COLO668 (cell line): ENCODE measurements around the gene WDR33.
"Not testable (repeated sequence)": the region's sequence is repeated elsewhere in the genome, so short reads cannot be mapped to it uniquely, and the experiment has no call there.

ENCODE experiments used
- DNase-seq: peaks from one replicate; lab custom pipeline; 2025; ENCODE audit not compliant: unreplicated experiment; lab: John Stamatoyannopoulos, UW

WDR33 gene

DNA sequence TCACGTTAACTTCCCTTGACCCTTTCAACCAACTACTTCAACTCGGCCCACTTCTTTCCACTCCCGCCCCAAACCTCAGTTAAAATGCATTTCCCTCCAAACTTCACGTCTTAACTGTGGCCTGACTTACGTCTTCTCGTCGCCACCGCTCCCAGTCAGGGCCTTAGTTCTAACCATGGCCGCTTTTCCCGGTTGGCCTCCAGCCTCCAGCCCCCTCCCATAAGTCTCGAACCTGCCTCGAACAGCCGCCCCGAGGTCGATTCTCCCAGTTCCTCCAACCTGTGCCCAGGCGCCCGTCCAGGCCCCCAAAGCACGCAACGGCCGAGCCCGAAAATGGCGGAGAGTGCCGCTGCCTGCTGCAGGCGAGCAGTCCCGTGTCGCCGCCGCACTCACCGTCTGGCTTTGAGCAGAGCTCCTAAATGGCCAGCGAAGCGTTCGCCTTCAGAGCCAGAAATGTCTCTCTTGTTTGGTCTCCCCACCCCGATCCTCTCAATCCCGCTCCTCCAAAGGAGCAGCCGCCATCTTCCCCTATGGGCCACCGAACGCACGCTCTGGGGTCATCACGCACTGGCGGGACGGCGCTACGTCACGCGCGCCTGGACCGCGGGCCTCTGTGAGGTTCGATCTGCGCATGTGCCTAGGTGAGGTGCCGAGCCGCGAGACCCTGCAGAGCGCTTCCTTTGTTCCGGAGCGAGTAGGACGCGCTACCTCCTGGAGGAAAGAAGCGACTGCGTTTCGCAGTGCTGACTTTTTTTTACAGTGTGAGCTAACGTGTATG, at the start of gene WDR33:
Gene WDR33 (minus strand): TSS at position 553 of the 778 bp plus-strand sequence. CDS start 40,190 bp downstream, outside the sequence.
- DNase-seq, result peak; percentile 96

DNA sequence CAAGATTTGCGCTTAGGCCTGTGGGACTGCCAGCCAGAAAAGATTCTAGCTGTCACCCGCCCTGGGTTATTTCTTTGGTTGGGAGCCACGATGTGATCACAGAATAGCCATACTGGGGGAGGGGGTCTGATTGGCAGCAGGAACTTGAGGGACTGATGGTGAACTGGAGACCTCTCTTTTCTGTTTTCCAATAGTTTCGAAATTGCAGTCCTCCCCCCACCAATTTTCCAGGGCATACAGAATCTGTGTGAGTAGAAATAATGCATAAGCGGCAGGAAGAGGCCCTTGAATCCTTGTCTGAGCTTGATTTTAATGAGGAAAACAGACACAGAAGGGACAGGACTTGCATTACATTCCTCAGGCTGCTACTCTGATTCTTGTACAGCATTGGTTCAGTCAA, 49.2 kb upstream of the WDR33 start:
- DNase-seq, result no peak

DNA sequence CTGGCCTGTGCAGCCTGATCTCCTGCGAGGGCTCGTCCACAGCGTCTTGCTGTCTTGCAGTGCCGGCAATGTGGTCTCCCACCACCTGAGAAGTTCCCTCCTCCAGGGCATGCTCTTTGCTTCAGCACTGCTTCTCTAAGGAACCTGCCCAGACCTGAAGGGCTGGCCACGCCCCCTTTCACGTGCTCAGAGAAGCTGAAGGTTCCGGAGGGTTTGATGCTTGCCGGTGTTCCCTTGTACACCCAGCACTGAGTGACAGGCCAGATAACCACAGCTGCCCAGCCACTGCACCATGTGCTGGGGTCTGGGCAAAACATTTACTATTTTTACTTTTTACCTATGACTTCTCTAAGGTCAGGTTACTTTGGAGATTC, 48.7 kb upstream of the WDR33 start:
- DNase-seq, result peak; percentile 28

DNA sequence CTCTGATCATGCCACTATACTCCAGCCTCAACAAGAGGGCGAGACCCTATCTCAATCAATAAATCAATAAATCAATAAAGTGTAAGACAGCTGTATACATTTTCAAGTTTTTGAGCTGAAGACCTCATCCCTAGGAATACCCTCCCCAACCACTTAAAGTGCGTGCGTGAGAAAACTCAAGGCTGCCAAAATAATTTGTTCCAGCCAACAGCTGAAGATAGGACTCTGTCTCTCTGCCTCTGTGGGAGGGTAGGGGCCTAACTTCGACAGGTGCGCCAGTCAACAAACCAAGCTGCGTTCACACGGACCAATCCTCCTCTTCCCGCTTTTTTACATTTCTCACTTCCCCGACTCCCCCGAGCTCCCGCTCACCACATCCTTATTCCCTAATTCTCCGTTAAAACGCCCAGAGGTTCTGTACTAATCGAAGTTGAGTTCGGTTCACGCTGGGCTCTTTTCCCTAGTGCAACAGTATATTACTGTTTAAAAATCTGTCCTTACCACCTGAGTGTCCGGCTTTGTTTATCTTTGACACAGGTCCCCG, 46.4 kb upstream of the WDR33 start:
- peak; percentile 38 for DNase-seq

DNA sequence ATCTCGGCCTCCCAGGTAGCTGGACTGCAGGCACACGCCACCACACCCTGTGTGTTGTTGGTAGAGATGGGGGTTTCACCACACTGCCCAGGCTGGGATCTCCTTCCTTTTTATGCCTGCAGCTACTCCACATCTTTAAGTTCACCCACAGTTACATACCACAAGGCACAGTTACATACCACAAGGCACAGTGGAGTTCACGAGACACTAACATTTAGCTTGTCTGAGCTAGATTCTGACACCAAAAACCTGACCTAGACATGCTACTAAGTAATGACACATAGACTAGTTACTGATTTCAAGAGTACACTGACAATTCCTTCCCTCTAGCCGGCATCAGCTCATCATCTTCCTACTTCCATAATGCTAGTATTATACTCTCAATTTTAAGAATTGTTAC, 42.7 kb upstream of the WDR33 start:
- no peak for DNase-seq

DNA sequence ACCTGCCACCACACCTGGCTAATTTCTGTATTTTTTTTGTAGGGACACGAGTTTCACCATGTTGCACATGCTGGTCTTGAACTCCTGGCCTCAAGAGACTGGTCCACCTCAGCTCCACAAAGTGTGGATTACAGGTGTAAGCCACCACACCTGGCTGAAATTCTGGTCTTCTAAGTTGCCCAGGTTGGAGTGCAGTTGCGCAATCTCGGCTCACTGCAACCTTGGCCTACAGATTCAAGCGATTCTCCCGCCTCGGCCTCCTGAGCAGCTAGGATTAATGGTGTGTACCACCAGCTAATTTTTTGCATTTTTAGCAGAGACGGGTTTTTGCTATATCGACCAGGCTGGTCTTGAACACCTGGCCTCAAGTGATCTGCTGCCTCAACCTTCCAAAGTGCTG, 41.4 kb upstream of the WDR33 start:
- DNase-seq, result no peak

DNA sequence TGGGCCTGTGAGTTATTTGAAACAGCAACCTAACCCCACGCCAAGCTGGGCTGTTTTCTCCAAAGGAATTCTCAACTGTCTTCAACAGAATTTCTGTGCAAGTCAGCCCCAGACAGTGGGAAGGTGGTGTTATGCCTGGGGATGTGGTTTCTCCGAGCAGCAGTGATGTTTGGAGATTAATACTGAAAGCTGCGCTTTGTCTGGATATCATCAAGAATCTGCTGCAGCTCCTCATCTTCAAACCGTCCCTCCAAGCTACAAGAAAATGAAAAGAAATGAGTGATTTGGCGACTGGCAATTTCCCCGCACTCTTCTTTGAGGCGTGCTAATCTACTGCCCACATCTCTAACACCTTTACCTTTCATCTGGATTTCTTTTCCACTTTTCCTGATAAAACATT, 37.0 kb upstream of the WDR33 start:
- no peak for DNase-seq

DNA sequence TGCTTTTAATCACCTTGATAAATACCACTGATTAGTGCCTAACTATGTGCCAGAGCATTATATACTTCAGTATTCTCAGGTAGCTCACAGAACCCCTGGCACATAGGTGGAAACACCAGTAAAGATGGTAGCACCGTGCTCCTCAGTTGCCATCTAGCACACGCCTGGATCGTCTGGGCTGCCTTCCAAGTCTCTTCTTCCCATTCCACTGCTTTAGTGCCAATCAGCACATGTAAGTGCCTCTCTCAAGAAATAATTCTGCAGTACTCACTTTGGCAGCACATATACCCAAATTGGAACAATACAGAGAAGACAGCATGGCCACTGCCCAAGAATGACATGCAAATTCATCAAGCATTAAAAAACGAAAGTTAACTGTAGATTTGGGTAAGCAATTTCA, 34.0 kb upstream of the WDR33 start:
- DNase-seq, result no peak

DNA sequence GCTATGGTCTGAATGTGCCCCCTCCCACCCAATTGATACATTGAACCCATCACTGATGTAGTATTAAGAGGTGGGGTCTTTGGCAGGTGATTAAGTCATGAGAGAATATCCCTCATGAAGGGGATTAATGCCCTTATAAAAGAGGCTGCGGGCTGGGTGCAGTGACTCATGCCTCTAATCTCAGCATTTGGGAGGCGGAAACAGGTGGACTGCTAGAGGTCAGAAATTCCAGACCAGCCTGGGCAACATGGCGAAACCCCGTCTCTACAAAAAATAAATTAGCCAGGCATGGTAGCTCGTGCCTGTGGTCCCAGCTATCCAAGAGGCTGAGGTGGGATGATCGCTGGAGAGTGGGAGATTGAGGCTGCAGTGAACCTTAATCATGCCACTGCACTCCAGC, 32.7 kb upstream of the WDR33 start:
- no peak for DNase-seq

DNA sequence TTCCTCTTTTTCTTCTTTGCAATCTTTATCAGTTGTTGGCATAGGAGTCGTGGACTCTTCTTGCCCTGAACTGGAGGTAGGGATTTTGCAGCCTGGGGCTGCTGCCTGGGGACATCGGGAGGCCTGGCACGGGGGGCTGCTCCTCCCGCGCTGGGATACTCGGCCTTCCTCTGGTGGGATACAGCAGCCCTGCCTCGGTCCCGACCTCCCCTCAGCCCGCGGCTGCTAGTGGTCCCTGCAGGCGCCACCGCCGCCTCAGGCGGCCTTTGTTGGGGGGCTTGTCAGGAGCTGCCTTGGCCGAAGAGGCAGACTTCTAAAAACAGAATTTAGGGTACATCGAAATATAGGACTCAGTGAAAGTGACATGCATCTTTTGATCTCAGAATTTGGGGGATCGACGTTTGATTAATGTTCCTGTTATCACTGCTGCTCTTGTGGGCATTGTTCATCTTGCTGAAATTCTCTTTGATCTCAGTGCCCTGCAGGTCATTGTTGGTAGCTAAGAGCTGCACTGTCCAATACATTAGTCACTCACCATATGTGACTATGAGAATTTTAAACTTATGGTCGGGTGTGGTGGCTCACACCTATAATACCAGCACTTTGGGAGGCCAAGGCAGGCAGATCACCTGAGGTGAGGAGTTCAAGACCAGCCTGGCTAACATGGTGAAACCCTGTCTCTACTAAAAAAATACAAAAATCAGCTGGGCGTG, 30.7 kb upstream of the WDR33 start:
- no peak for DNase-seq

DNA sequence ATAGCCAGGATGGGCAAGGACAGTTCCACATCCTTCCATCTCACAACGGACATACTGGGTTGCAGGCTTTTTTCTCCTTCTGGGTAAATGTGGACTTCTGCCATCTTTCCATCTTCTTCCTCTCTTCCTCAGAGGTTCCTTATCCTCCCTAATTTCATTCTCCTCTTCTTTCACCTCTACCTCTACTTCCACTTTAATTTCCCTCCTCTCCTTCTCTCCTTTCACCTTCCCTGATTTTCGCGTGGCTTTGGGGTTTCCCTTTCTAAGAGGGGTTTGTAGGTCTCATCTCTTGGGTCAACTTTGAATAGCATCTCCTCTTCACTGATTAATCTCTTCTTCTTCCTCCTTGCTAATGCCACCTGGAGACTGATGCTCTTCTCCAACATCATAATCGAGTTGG, 29.9 kb upstream of the WDR33 start:
- DNase-seq, result no peak

DNA sequence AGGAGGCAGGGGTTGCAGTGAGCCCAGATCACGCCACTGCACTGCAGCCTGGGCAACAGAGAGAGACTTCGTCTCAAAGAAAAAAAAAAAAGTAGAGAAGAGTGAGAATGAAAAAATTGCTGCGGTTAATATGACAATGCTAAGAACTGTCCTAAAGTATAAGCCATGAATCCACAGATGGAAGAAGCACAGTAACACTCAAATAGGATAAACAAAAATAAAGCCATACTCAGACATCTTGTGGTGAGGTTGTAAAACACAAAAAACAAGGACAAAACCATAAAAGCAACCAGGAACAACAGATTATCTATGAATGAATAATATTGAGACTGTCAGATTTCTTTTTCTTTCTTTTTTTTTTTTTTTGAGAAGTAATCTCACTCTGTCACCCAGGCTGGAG, 24.0 kb upstream of the WDR33 start:
- no peak for DNase-seq

DNA sequence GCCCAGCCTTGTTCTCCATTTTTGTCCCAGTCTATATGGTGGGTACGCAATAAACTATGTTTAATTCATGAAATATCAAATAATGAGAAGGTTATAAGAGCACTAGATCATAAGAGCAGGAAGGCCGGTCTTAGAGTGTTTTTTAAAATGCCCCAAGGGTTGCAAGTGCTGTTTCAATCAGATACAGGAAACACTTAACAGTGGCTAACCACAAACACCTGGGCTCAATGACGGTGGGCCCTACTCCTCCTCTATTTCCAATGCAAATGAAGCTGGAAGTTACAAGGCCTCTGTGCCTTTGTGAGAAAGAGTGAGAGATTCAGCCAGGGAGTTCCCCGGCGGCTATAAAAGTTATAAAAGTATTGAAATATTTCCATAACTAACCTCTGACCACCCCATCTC, 18.9 kb upstream of the WDR33 start:
- peak; percentile 60 for DNase-seq

DNA sequence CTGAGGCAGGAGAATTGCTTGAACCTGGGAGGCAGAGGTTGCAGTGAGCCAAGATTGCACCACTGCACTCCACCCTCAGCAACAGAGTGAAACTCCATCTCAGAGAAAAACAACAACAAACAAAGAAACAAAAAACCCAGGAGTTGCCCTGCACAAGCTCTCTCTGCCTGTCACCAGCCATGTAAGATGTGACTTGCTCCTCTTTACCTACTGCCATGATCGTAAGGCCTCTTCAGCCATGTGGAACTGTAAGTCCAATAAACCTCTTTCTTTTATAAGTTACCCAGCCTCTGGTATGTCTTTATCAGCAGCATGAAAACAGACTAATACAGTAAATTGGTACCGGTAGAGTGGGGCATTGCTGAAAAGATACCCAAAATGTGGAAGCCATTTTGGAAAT, 15.7 kb upstream of the WDR33 start:
- not testable (repeated sequence) for DNase-seq

DNA sequence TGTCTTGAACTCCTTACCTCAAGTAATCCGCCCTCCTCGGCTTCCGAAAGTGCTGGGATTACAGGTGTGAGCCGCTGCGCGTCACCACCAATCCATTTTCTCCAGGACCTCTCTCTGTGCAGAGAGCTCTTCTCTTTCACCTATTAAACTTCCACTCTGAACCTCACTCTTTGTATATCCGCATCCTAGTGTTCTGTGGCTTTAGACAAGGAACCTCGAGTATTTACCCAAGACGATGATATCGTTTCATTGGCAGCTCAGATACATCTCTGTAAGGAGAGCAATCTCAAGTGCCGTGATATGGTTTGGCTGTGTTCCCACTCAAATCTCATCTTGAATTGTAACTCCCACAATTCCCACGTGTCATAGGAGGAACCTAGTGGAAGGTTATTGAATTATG, 15.1 kb upstream of the WDR33 start:
- DNase-seq, result no peak

DNA sequence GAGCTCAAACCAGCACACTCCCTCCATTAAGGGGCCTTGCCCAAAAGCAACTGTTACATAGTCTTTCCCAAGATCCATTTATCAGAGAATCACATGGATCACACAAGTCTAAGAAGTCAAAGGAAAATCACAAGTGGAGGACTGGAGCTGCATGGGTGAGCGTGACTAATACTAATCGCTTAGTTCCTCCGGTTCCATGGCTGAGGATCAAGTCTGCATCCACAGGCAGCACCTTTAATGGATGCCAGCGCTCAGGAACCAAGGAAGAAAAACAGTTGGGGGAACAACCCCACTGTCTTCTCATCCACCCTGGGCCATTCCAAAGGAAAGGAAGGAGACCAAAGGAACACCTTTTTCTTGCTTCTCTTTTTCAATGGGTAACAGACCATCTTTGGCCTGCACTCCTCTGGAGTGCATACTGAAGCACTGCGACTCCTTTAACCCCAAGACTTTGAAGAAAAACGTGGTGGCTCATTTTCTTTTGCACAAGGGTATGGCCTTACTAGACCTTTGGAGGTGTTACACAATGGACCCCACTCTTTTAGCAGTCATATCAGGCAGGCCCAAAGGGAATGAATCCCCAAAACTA, 9.2 kb upstream of the WDR33 start:
- no peak for DNase-seq

DNA sequence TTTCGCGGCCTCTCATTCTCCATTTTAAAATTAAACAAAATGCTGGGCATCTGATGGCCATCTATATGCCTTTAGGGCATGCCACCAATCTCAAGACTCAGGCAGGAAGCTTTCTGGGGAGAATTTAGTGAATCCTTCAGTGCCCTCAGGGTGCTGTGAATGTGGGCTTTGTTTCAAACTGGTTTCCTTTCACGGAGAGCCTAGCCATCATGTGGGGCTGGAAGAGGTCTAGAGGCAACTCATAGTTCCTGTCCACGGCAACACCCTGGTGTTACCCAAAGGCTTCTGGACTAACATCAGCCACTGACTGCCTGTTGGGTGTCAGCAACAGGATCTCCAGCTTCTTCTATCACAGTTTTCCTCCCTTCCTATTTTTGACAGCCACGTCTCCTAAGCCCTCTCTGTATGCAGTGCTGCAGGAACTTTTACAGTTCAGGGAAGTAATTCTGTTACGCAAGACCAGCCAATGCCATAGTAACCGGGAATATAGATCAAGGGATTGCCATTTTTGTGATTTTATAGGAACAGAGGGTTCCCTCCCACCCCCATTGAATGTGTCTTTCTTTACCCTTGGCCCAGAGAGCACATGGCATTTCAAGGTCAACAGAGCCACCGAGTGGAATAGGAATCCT, 7.9 kb upstream of the WDR33 start:
- no peak for DNase-seq

DNA sequence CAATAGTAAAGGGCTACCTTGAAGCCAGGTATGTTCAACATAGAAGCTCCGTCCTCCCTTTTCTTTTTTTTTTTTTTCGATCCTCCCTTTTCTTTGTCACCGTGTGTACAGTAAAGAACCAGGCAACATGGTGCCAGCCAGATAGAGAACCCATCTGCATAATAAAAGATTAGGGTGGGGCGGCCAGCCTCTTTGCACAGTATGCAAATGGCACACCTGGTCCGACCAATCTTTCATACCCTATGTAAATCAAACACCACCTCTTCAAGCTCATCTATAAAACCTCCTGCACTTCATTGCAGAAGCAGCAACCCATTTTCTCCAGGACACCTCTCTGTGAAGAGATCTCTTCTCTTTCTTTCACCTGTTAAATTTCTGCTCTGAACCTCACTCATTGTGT, 7.3 kb upstream of the WDR33 start:
- no peak for DNase-seq

DNA sequence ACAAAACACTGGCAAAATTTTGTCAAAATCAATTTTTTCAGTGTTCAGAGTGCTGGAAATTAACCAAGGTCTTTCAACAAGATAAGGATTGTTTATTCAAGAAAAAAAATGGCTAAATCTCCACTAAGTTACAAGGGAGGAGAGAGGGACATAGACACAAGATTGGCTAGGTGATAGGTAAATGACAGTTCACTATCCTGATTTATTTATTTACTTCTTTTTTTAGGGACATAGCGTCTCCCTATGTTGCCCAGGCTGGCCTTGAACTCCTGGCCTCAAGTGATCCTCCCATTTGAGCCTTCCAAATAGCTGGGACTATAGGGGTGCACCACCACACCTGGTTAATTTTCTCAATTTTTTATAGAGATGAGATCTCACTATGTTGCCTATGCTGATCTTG, 3.7 kb upstream of the WDR33 start:
- DNase-seq, result no peak

DNA sequence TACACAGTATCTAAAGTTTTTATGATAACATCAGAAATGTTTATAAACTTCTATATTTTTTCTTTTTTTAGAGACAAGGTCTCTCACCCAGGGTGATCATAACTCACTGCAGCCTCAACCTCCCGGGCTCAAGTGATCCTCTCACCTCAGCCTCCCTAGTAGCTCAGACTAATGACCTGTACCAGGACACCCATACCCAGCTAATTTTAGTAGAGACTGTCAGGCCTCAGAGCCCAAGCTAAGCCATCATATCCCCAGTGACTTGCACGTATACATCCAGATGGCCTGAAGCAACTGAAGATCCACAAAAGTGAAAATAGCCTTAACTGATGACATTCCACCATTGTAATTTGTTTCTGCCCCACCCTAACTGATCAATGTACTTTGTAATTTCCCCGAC, 1.5 kb upstream of the WDR33 start:
- DNase-seq, result not testable (repeated sequence)
